Activated CD4-positive, alpha-beta T cell treated with anti-CD3 and anti-CD28 coated beads for 36 hours (primary cell): ENCODE data around the gene MAP3K20. TPM values are rescaled to one million over a fixed set of nuclear protein-coding genes. Genes with fewer than 3 reads are reported as not detected.
"Not testable (repeated sequence)": the region's sequence is repeated elsewhere in the genome, so short reads cannot be mapped to it uniquely, and the experiment has no call there.

ENCODE experiments used
- ATAC-seq: fragments of 200-7000 bp; cut with Tn5 transposase; one replicate; pipeline ENCODE4 v1.10.0; 2021; ENCODE audit warnings: mild to moderate bottlenecking, moderate library complexity
- CTCF ChIA-PET: fragments of 350-600 bp; sonication (Branson Sonifier 250); formaldehyde crosslinking; loops from one replicate; lab custom pipeline; 2021; ENCODE audit warnings: antibody characterized with exemption; lab: Charles Lee
- POLR2A ChIA-PET: fragments of 350-600 bp; sonication (Branson Sonifier 250); formaldehyde crosslinking; loops from one replicate; lab custom pipeline; 2021; ENCODE audit warnings: antibody characterized with exemption, inconsistent platforms; lab: Charles Lee
- DNase-seq: peaks from one replicate; pipeline ENCODE4 v3.0.0-alpha.2; 2020
- H3K27ac Mint-ChIP-seq: one replicate; pipeline ENCODE4 v1.8.0; 2021; ENCODE audit warnings: mixed read lengths
- H3K27me3 Mint-ChIP-seq: one replicate; pipeline ENCODE4 v1.8.0; 2021; ENCODE audit warnings: mixed read lengths
- H3K36me3 Mint-ChIP-seq: one replicate; pipeline ENCODE4 v1.8.0; 2021; ENCODE audit warnings: low read depth, mixed read lengths
- H3K4me1 Mint-ChIP-seq: one replicate; pipeline ENCODE4 v1.8.0; 2021; ENCODE audit warnings: mixed read lengths
- H3K4me3 Mint-ChIP-seq: one replicate; pipeline ENCODE4 v1.8.0; 2021; ENCODE audit warnings: mild to moderate bottlenecking, moderate library complexity, mixed read lengths
- H3K9me3 Mint-ChIP-seq: one replicate; pipeline ENCODE4 v1.8.0; 2021; ENCODE audit warnings: low read depth, mixed read lengths
- intact Hi-C, 2 experiments: fragments of 100-400 bp; cut with DNase I in 1 of 2; cut with micrococcal nuclease in 1 of 2; formaldehyde crosslinking; loops; one replicate each; pipeline versions ENCODE4 v1.14.2 to v1.15.1; 2022 to 2024; cut with DNase I, micrococcal nuclease
- total RNA-seq, 2 experiments: library from RNA; stranded (reverse); gene quantifications; one replicate each; pipeline ENCODE4 v1.2.3, GENCODE V29; 2021

The MAP3K20 gene
- total RNA-seq, 2 experiments from 2014 or later = 8.1 to 8.4 TPM

DNA sequence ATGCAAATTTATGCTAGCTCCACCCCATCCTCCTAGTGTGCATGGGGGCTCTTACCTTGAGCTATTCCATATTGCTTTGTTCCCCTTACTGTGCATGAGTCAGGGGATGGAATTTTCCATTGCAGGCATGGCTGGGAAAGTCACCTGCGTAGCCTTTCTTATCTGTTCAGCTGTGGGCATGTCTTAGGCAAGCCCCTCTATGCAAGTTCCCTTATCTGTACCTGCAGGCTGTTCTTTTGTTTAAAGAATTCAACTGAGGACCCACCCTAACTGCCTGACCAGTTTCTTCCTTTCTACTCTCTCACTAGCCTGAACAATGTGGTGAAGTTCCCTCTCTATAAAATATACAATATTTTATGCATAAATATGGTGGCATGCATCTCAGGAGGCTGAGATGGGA, 224.8 kb downstream of the MAP3K20 start:
- Mint-ChIP-seq H3K9me3 (peaks cover 19% of the 10 kb centered on the region), H3K27ac (no peak overlapping the region), H3K36me3 (peaks cover 7% of the 10 kb centered on the region), H3K4me1 (peaks cover 2% of the 10 kb centered on the region), H3K4me3 (no peak overlapping the region), H3K27me3 (peaks cover 8% of the 10 kb centered on the region)
- ChIA-PET POLR2A (no interaction called here), CTCF (no interaction called here)
- intact Hi-C loops = no loop called here
- no peak for ATAC-seq
- DNase-seq = no peak

DNA sequence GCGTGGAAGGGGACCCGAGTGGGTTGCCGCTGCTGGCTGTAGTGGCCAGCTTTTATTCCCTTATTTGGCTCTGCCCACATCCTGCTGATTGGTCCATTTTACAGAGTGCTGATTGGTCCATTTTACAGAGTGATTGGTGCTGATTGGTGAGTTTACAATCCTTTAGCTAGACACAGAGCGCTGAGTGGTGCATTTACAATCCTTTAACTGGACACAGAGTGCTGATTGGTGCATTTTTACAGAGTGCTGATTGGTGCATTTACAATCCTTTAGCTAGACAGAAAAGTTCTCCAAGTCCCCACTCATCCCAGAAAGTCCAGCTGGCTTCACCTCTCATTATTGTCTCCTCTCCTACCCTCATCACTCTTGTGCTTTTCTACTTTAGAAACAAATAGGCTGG, 225.9 kb downstream of the MAP3K20 start:
- H3K9me3 Mint-ChIP-seq = peaks cover 17% of the 10 kb centered on the region
- H3K4me3 Mint-ChIP-seq, DNase-seq, intact Hi-C loops, H3K4me1 Mint-ChIP-seq, H3K27me3 Mint-ChIP-seq, H3K27ac Mint-ChIP-seq, H3K36me3 Mint-ChIP-seq, POLR2A ChIA-PET, CTCF ChIA-PET, ATAC-seq: not testable (repeated sequence)

DNA sequence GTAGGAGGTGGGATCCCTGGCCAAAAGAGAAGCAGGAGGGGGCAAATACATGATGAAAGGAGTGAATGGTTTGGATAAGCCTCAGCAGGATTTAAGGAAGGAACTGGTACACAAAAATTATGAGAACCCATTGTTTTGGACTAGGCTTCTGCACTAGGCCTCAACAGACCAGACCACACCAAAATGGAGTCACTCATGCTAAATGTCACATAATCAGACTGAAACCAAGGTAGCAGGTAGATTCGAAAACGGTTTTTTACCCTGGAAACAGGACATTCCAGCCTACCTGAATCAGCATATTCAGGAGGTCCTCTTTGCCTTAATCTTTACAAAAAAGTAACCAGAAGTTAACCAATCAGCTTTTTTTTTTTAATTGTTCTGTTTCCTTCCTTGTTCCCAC, 229.7 kb downstream of the MAP3K20 start:
- ChIA-PET CTCF (interaction anchor here (0.6 kb wide), 1 partner anchor 137 kb away, joined by 3 read pairs; no protein-coding TSS in a partner anchor), POLR2A (no interaction called here)
- intact Hi-C loops = no loop called here
- ATAC-seq (no peak), DNase-seq (no peak)
- Mint-ChIP-seq H3K9me3 (peaks cover 2% of the 10 kb centered on the region), H3K27ac (no peak overlapping the region), H3K4me3 (no peak overlapping the region), H3K4me1 (no peaks in the 10 kb centered on the region), H3K36me3 (no peaks in the 10 kb centered on the region), H3K27me3 (peaks cover 3% of the 10 kb centered on the region)

DNA sequence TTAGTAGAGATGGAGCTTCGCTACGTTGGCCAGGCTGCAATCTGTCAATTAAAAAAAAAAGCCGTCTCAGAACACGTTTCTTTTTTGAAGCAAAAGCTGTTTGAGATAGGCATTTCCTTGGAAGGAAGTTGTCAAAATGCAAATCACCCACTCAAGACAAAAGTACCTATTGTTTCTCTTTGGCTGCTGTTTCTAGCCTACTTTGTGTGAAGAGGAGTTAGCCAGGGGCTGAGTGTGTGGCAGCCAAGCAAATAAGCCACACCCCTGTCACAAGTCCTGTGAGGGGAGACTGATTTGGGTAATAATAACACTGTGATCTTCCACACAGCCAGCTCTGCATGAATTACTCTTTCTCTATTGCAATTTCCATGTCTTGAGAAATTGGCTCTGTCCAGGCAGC, 231.6 kb downstream of the MAP3K20 start:
- intact Hi-C loops = no loop called here
- Mint-ChIP-seq H3K36me3 (no peaks in the 10 kb centered on the region), H3K27me3 (no peaks in the 10 kb centered on the region)

DNA sequence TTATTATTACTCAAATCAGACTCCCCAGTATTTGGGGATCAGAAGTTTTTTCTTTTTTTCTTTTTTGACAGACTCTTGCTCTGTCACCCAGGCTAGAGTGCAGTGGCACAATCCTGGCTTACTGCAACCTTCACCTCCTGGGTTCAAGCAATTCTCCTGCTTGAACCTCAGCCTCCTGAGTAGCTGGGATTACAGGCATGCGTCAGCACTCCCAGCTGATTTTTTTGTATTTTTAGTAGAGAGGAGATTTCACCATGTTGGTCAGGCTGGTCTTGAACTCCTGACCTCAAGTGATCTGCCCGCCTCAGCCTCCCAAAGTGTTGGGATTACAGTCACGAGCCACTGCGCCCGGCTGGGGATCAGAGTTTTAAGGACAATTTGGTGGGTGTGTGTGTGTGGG, 233.7 kb downstream of the MAP3K20 start:
- ATAC-seq, POLR2A ChIA-PET, intact Hi-C loops, H3K9me3 Mint-ChIP-seq, H3K4me3 Mint-ChIP-seq, H3K27ac Mint-ChIP-seq, H3K4me1 Mint-ChIP-seq, DNase-seq, H3K36me3 Mint-ChIP-seq, H3K27me3 Mint-ChIP-seq: not testable (repeated sequence)
- CTCF ChIA-PET = interaction anchor here (0.8 to 1.4 kb wide), 2 partner anchors 17 to 93 kb away, joined by 4 read pairs; no protein-coding TSS in a partner anchor

More for the DNA sequence above, 231.6 kb downstream of the MAP3K20 start:
- no peaks in the 10 kb centered on the region for H3K9me3 Mint-ChIP-seq
- DNase-seq (no peak), ATAC-seq (peak; percentile 47)
- no peak overlapping the region for H3K27ac Mint-ChIP-seq
- CTCF ChIA-PET = no interaction called here
- POLR2A ChIA-PET = no interaction called here
- H3K4me3 Mint-ChIP-seq = no peak overlapping the region
- H3K4me1 Mint-ChIP-seq = no peaks in the 10 kb centered on the region

- Mint-ChIP-seq H3K4me3 (no peak overlapping the region), H3K4me1 (no peaks in the 10 kb centered on the region), H3K27me3 (no peaks in the 10 kb centered on the region), H3K27ac (no peak overlapping the region), H3K9me3 (no peaks in the 10 kb centered on the region), H3K36me3 (no peaks in the 10 kb centered on the region)
- intact Hi-C loops = no loop called here
- ChIA-PET CTCF (no interaction called here), POLR2A (no interaction called here)
- ATAC-seq (no peak), DNase-seq (no peak)
Measured at GRCh38 chr2:173311844-173312606, 236.4 kb downstream of the MAP3K20 start.
